Subcutaneous abdominal adipose tissue (tissue), 5 donors: ENCODE data around the gene CCDC175.
A peak's percentile ranks its signal among the peaks of the same experiment; 100 is the strongest.

Source experiments
- H3K27ac ChIP-seq: one replicate; pipeline ENCODE4 v1.7.0; 2013; ENCODE audit warnings: low read depth, mild to moderate bottlenecking, inconsistent platforms, low read length, moderate library complexity
- H3K27me3 ChIP-seq, 5 donors: one replicate each; pipeline ENCODE4 v1.7.0; 2013; ENCODE audit warnings: low read length in 5 of 5, inconsistent platforms in 1 of 5; ENCODE audit not compliant: control insufficient read depth in 5 of 5, insufficient read depth in 4 of 5
- H3K36me3 ChIP-seq, 5 donors: one replicate each; pipeline ENCODE4 v1.7.0; 2013; ENCODE audit warnings: low read length in 5 of 5; ENCODE audit not compliant: control insufficient read depth in 5 of 5, insufficient read depth in 5 of 5
- H3K4me1 ChIP-seq, 5 donors: one replicate each; pipeline ENCODE4 v1.7.0; 2013; ENCODE audit warnings: low read length in 5 of 5, mild to moderate bottlenecking in 3 of 5, moderate library complexity in 1 of 5; ENCODE audit not compliant: control insufficient read depth in 5 of 5, insufficient read depth in 5 of 5
- H3K4me3 ChIP-seq, 5 donors: one replicate each; pipeline ENCODE4 v1.7.0; 2013; ENCODE audit warnings: low read length in 5 of 5, low read depth in 1 of 5
- H3K9ac ChIP-seq, 5 donors: one replicate each; pipeline ENCODE4 v1.7.0; 2013; ENCODE audit warnings: low read length in 5 of 5, mild to moderate bottlenecking in 4 of 5, moderate library complexity in 3 of 5
- H3K9me3 ChIP-seq, 5 donors: one replicate each; pipeline ENCODE4 v1.7.0; 2013; ENCODE audit warnings: low read length in 5 of 5; ENCODE audit not compliant: control insufficient read depth in 5 of 5
- donor health status: healthy.
- donor health status: healthy.
- donor health status: healthy.
- donor health status: healthy.
- donor health status: healthy.

The CCDC175 gene

GRCh38 chr14:59583755-59584154 is 7.1 kb upstream of the CCDC175 start:
- Histone ChIP-seq H3K9ac (no peak overlapping the region), H3K9me3 (no peaks in the 10 kb centered on the region), H3K4me1 (peaks cover 0 to 5% (median 0%) of the 10 kb centered on the region in 5 donors), H3K36me3 (no peaks in the 10 kb centered on the region), H3K27me3 (no peaks in the 10 kb centered on the region), H3K4me3 (peak overlapping the region in 3 of 5 donors; percentile 14 to 49 (median 38)), H3K27ac (no peak overlapping the region)

- Histone ChIP-seq H3K4me1 (peaks cover 0 to 5% (median 0%) of the 10 kb centered on the region in 5 donors), H3K4me3 (peak overlapping the region in 3 of 5 donors; percentile 14 to 49 (median 38))
Observed at GRCh38 chr14:59582845-59583509, 6.4 kb upstream of the CCDC175 start.

GRCh38 chr14:59582161-59582560 is 5.5 kb upstream of the CCDC175 start:
- Histone ChIP-seq H3K27me3 (no peaks in the 10 kb centered on the region), H3K27ac (no peak overlapping the region), H3K4me3 (no peak overlapping the region), H3K36me3 (no peaks in the 10 kb centered on the region), H3K4me1 (peaks cover 0 to 5% (median 0%) of the 10 kb centered on the region in 5 donors), H3K9ac (no peak overlapping the region), H3K9me3 (no peaks in the 10 kb centered on the region)

More at GRCh38 chr14:59582845-59583509, 6.4 kb upstream of the CCDC175 start:
- no peaks in the 10 kb centered on the region for H3K27me3 ChIP-seq
- H3K36me3 ChIP-seq = no peaks in the 10 kb centered on the region
- H3K9me3 ChIP-seq = no peaks in the 10 kb centered on the region
- H3K27ac ChIP-seq = no peak overlapping the region
- no peak overlapping the region for H3K9ac ChIP-seq

GRCh38 chr14:59580911-59581310 is 4.3 kb upstream of the CCDC175 start:
- H3K9me3 ChIP-seq = no peaks in the 10 kb centered on the region
- no peak overlapping the region for H3K27ac ChIP-seq
- H3K27me3 ChIP-seq = peaks cover 0 to 2% (median 0%) of the 10 kb centered on the region in 5 donors

GRCh38 chr14:59570122-59570521 is 6.5 kb downstream of the CCDC175 start:
- Histone ChIP-seq H3K4me1 (no peaks in the 10 kb centered on the region), H3K36me3 (no peaks in the 10 kb centered on the region), H3K27me3 (no peaks in the 10 kb centered on the region), H3K27ac (no peak overlapping the region), H3K4me3 (no peak overlapping the region), H3K9me3 (no peaks in the 10 kb centered on the region), H3K9ac (no peak overlapping the region)

More at GRCh38 chr14:59580911-59581310, 4.3 kb upstream of the CCDC175 start:
- no peak overlapping the region for H3K4me3 ChIP-seq
- H3K4me1 ChIP-seq = peaks cover 0 to 13% (median 9%) of the 10 kb centered on the region in 5 donors
- H3K36me3 ChIP-seq = no peaks in the 10 kb centered on the region
- no peak overlapping the region for H3K9ac ChIP-seq

GRCh38 chr14:59566725-59567124 is 9.9 kb downstream of the CCDC175 start:
- H3K27me3 ChIP-seq = no peaks in the 10 kb centered on the region
- H3K36me3 ChIP-seq = no peaks in the 10 kb centered on the region
- no peaks in the 10 kb centered on the region for H3K4me1 ChIP-seq
- H3K9me3 ChIP-seq = no peaks in the 10 kb centered on the region
- H3K27ac ChIP-seq = no peak overlapping the region
- H3K4me3 ChIP-seq = no peak overlapping the region
- no peak overlapping the region for H3K9ac ChIP-seq

GRCh38 chr14:59566296-59566695 is 10.3 kb downstream of the CCDC175 start:
- H3K9ac ChIP-seq = no peak overlapping the region
- H3K36me3 ChIP-seq = no peaks in the 10 kb centered on the region
- no peak overlapping the region for H3K4me3 ChIP-seq
- no peaks in the 10 kb centered on the region for H3K27me3 ChIP-seq
- no peaks in the 10 kb centered on the region for H3K4me1 ChIP-seq
- H3K27ac ChIP-seq = no peak overlapping the region
- H3K9me3 ChIP-seq = no peaks in the 10 kb centered on the region

GRCh38 chr14:59565087-59565486 is 11.5 kb downstream of the CCDC175 start:
- H3K9ac ChIP-seq = no peak overlapping the region
- H3K4me1 ChIP-seq = no peaks in the 10 kb centered on the region
- no peaks in the 10 kb centered on the region for H3K27me3 ChIP-seq
- no peaks in the 10 kb centered on the region for H3K36me3 ChIP-seq
- no peak overlapping the region for H3K27ac ChIP-seq
- H3K9me3 ChIP-seq = no peaks in the 10 kb centered on the region
- no peak overlapping the region for H3K4me3 ChIP-seq

- no peaks in the 10 kb centered on the region for H3K36me3 ChIP-seq
- no peak overlapping the region for H3K4me3 ChIP-seq
- no peak overlapping the region for H3K27ac ChIP-seq
- no peaks in the 10 kb centered on the region for H3K9me3 ChIP-seq
- no peaks in the 10 kb centered on the region for H3K4me1 ChIP-seq
- H3K9ac ChIP-seq = no peak overlapping the region
- H3K27me3 ChIP-seq = no peaks in the 10 kb centered on the region
Observed at GRCh38 chr14:59564366-59564765, 12.2 kb downstream of the CCDC175 start.

- no peaks in the 10 kb centered on the region for H3K36me3 ChIP-seq
Observed at GRCh38 chr14:59547310-59547709, 29.3 kb downstream of the CCDC175 start.

More at GRCh38 chr14:59547310-59547709, 29.3 kb downstream of the CCDC175 start:
- Histone ChIP-seq H3K27me3 (no peaks in the 10 kb centered on the region), H3K4me3 (no peak overlapping the region), H3K9ac (no peak overlapping the region), H3K27ac (no peak overlapping the region), H3K4me1 (no peaks in the 10 kb centered on the region), H3K9me3 (peaks cover 0 to 3% (median 0%) of the 10 kb centered on the region in 5 donors)
